ENCODE results near the gene KIAA0513.
"Not testable (repeated sequence)": the region's sequence is repeated elsewhere in the genome, so short reads cannot be mapped to it uniquely, and the experiment has no call there.

The KIAA0513 gene

DNA sequence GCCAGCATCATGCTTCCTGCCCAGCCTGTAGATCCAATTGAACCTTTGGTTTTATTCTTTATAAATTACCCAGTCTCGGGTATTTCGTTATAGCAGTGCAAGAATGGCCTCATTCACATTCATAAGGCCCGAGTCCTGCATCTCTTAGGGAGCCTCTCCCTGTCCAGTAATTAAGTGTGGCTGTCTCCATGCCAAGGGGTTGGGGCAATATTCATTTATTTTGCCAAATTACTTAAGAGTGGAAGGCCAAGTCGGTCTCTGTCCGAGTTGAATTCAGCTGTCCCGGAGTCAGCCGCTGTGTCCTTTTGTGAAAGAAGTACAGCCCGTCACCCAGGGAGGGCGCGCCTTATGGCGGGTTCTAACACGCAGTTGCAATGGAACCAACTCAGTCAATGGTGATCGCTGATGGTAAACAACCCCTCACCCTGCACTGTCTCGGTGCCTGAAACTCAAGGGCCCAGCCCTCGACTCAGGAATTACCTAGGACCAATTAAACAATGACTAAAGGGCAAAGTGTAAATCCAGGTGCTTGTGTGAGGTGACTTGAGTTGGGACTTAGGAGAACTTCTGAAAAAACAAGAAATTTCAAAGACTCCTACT is 22.2 kb downstream of the KIAA0513 start:
- DNase-seq (ENCODE audit: low spot score), result no peak

DNA sequence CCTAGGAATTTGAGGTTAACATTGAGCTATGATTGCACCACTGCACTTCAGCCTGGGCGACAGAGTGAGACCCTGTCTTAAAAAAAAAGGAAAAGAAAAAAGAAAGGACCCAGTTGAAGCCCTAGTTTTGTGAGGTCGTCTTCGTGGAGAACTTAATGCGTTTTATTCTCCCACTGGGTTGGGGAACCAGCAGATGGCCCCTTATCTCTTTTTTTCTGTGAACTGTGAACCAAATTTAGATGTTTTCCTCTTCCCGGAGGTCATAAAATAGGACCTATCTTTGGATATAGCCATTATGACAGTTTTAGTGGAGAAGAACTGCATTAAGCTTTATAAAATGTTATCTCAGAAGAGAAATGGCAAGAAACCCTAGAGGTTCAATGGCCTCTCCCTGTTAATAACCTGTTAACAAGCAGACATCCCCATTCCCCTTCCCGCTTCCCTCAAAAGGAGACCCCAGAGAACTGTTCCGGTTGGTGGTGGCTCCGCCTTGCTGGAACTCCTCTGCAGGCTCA is 23.5 kb downstream of the KIAA0513 start:
- DNase-seq (ENCODE audit: low spot score), result no peak

- DNase-seq (ENCODE audit: low spot score), result no peak
Observed at GRCh38 chr16:85051683-85052082, 24.1 kb downstream of the KIAA0513 start.

GRCh38 chr16:85052536-85052935 is 24.9 kb downstream of the KIAA0513 start:
- no peak for DNase-seq (ENCODE audit: low spot score)

DNA sequence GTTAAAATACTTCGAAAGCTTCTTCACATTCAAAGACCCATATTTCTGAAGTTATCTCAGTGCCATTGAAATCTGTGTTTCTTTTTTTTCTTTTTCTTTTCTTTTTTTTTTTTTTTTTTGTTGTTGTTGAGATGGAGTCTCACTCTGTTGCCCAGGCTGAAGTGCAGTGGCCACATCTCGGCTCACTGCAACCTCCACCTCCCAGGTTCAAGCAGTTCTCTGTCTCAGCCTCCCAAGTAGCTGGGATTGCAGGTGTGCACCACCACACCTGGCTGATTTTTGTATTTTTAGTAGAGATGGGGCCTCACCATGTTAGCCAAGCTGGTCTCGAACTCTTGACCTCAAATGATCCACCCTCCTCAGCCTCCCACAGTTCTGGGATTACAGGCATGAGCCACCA is 26.7 kb downstream of the KIAA0513 start:
- DNase-seq (ENCODE audit: low spot score), result not testable (repeated sequence)

DNA sequence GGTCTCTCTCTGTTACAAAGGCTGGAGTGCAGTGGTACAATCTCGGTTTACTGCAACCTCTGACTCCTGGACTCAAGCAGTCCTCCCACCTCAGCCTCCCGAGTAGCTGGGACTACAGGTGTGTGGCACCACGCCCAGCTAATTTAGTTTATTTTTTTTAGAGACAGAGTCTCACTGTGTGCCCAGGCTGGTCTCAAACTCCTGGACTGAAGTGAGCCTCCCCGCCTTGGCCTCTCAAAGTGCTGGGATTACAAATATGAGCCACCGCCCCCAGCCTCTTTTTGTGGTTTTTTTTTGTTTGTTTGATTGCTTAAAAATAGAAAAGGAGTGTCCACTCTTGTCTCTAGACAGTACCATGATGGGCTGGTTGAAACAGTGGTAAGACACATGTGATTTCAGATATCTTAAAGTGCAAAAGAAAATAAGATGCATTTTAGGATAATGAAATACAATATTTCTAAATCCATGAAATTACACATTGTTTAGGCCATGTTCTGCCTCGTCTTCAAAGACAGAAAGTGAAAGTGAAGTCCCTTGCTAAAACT is 27.4 kb downstream of the KIAA0513 start:
- no peak for DNase-seq (ENCODE audit: low spot score)

DNA sequence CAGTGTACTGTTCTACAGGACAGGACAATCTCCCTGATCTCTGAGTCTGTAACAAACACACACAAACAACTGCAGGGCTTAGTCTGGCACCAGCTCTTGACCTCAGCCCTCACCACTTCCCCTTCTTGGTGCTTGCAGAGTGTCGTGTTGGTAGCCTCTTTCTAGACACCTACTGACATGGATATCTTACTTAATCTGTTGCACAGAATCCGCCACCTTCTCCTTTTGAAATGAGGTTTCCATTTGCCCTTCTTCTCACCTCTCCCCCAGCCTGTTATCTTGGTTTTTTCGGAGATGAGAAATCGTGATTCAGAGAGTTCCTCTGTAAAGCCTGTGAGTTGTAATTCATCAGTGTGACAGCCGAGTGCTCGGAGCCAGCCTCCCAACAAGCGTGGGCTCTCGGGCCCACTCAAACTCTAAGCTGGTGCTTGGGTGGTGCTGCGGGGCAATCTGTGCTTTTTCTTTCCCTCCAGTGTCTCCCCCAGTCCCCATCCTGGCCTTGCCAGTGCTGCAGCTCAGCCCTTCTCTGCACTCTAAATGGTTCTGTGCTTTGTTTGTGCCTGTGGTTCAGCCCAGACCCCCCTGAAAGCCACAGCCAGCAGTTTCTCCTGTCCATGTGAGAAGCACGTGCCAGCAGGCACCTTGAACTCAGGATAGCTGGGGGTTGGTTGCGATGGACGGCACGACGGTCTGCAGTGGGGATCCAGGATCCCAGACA is 28.1 kb downstream of the KIAA0513 start:
- peak; percentile 49 for DNase-seq (ENCODE audit: low spot score)

GRCh38 chr16:85056211-85056748 is 28.7 kb downstream of the KIAA0513 start:
- DNase-seq (ENCODE audit: low spot score), result peak; percentile 31

DNA sequence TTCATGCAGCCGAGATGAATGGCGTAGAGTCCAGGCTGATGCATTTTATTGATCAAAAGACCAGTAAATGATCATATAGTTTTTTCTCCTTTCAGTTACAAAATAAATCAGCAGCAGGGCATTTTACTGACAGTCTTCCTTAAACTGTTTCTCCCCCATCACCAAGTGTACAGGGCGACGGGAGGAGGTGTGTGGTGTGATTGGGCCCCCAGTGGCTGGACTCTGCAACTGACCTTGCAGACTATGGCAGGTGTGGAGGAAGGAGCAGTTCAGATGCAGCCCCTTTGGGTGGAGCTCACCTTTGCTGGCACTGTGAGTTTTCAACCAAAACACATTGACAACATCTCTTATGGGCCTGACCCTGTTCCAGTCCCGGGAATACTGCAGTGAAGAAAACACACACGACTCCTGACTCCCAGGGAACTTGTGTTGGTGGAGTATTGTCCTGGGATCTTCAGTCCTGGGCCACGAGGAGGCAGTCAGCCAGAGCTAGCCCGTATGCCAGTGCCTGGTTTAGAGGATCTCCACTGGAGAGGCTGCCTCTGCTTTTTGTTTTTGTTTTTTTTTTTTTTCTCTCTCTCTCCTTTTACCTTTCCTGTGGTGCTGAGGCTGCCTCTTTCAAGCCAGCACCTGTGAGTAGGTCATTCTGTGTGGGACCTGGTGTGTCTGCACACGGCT is 29.8 kb downstream of the KIAA0513 start:
- no peak for DNase-seq (ENCODE audit: low spot score)

DNA sequence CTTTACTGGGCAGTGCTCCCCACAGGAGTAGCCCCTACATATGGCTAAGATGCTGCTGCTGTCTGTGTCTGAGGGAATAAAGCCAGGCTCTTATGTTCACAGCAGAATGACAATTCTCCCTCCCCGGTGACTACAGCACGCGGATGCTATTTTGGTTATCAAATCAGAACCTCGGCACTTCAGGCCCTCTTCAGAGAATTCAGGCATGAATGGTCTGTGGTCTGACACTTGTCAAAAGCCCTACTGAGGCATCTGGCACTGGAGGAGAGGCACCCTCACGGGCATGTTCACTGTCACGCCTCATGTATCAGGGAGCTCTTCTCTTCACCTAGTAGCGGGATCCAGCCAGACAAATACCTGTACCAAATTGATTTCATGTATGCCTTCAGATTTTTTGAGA is 30.4 kb downstream of the KIAA0513 start:
- no peak for DNase-seq (ENCODE audit: low spot score)

DNA sequence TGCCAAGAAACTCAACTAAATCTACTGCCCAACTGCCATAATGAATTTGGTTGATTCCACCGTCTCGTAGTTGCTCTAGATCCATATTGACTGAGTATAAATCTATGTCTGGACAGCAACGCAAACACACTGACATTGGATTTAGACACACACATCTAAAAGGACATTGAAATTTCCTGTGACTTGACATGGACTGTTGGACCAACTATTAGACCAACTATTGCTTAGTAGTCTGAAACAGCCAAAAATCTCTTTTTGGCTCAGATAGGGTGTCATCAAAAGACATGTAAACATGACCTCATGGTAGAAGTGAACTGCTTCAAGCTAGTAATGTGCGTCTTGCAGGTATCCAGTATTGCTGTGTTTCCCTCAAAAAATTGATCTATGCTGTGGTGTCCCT is 31.3 kb downstream of the KIAA0513 start:
- no peak for DNase-seq (ENCODE audit: low spot score)

DNA sequence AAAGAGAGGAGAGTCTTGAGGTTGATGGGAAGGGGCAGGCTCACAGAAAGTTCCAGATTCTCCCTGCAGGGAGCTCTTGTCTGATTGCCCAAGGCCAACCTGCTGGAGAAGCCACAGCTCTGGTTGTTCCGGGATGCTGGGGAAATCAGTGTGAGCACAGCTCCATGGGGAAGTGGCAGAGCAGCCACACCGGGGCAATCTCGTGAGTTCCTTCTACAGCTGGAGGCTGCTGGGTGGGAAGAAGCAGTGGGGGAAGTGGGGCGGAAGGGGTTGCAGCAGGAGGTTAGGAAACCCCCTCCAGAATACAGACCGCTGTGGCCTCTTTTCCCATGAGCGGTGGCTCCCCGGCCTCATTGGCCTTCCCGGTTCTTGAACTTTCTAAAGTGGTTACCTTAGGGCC is 34.0 kb downstream of the KIAA0513 start:
- no peak for DNase-seq (ENCODE audit: low spot score)

DNA sequence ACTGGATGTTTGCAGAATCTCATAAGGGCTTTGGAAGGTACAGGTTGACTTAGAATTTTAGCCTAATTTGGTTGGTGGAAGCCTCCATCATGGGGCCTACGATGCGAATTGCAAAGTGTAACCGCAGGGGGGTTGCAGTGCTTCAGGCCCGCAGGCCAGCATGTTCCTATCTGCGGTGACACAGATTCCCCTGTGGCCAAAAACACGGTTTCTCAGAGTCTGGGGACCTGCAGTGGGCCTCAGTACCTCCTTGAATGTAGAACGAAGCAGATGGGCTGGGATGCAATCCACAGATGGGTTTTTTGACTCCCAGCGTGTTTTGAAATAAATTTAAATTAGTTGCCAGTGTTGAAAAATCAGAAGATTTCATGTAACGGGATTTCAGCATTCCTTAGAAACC is 34.7 kb downstream of the KIAA0513 start:
- no peak for DNase-seq (ENCODE audit: low spot score)

- DNase-seq (ENCODE audit: low spot score), result no peak
Observed at GRCh38 chr16:85062845-85063244, 35.2 kb downstream of the KIAA0513 start.

DNA sequence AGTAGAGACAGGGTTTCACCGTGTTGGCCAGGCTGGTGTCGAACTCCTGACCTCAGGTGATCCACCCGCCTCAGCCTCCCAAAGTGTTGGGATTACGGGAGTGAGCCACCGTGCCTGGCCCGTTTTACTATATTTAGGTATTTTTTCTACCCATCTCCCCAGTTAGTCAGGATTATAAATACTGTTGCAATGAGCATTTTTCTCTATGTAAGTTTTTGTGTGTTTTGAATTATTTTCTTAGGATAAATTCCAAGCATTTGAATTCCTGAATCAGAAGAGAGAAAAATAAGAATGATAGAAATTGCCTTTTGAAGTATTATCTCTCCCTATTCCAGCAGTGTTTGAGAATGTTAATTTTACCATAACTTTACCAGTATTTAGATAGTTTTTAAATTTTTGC is 36.6 kb downstream of the KIAA0513 start:
- DNase-seq (ENCODE audit: low spot score), result no peak

DNA sequence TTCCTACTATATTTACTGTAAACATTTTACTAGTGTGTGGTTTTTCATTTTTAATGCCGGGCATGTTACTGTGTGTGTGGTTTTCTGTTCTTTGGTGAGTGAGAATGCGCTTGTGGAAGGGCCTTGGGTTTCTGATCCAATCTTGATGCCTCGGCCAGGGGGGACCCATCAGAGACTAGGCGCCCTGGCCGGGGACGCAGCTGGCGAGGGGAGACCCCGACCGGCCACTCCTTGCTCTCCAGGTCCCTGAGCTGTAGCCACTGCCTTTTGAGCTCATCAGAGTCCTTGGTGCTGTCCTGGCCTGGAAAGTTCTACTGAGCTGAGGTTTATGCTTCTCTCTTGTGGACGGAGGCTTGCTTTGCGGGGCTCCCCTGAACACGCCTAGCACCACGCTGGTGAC is 37.5 kb downstream of the KIAA0513 start:
- no peak for DNase-seq (ENCODE audit: low spot score)

GRCh38 chr16:85066346-85066885 is 38.8 kb downstream of the KIAA0513 start:
- no peak for DNase-seq (ENCODE audit: low spot score)

DNA sequence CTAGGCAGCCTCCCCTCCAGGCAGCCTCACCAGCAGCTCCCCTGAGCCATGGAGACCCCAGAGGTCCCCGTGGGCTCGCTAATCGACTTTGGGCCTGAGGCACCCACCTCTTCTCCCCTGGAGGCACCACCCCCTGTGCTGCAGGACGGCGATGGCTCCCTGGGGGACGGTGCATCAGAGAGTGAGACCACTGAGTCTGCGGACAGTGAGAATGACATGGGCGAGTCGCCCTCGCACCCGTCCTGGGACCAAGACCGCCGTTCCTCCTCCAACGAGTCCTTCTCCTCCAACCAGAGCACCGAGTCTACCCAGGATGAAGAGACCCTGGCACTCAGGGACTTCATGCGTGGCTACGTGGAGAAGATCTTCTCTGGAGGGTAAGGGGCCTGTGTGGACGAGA is 39.4 kb downstream of the KIAA0513 start:
- DNase-seq (ENCODE audit: low spot score), result no peak

- no peak for DNase-seq (ENCODE audit: low spot score)
Observed at GRCh38 chr16:85067426-85067825, 39.8 kb downstream of the KIAA0513 start.

DNA sequence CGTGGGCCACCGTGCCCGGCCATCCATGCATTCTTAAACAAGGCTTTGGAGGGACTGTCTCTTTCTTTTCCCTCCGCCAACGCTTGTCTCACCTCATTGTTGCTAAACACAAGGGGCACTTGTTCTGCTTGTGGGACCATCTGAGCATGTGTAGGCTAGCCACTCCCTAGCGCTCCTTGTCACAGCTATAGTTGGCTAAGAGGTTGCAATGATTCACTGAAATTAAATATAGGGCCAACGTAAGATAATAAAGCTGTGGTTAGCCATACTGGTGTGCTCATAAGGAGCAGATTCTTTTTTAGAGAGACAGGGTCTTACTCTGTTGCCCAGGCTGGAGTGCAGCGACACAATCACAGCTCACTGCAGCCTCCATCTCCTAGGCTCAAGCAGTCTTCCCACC is 41.2 kb downstream of the KIAA0513 start:
- no peak for DNase-seq (ENCODE audit: low spot score)

- DNase-seq (ENCODE audit: low spot score), result no peak
Observed at GRCh38 chr16:85069171-85069570, 41.6 kb downstream of the KIAA0513 start.

- DNase-seq (ENCODE audit: low spot score), result no peak
Observed at GRCh38 chr16:85072076-85072860, 44.7 kb downstream of the KIAA0513 start.

All from AG08396 (cell line).